GM12891 (cell line): ENCODE measurements around the gene CELSR1.

Source experiments
- DNase-seq: peaks from one replicate; pipeline ENCODE4 v3.0.0; 2011; ENCODE audit warnings: low spot score; ENCODE audit not compliant: insufficient read length
- FAIRE-seq: peaks from 2 replicates; lab custom pipeline; 2011; peaks lifted over from hg19 to GRCh38; lab: Jason Lieb, UNC
- PAX5 ChIP-seq: IDR thresholded peaks from 2 replicates; pipeline ENCODE4 v1.6.1; 2011; ENCODE audit warnings: low read length, moderate library complexity, mild to moderate bottlenecking; ENCODE audit not compliant: insufficient read depth, severe bottlenecking
- POLR2A ChIP-seq: IDR thresholded peaks from 2 replicates; pipeline ENCODE4 v1.6.1; 2011; ENCODE audit warnings: low read depth, low read length, control low read depth
- POLR2AphosphoS5 ChIP-seq: IDR thresholded peaks from 2 replicates; pipeline ENCODE4 v1.6.1; 2011; ENCODE audit warnings: low read depth, low read length, control low read depth
- POU2F2 ChIP-seq: IDR thresholded peaks from 2 replicates; pipeline ENCODE4 v1.6.1; 2011; ENCODE audit warnings: low read depth, mild to moderate bottlenecking, control low read depth, low read length, moderate library complexity
- SPI1 ChIP-seq: IDR thresholded peaks from 2 replicates; pipeline ENCODE4 v1.6.1; 2011; ENCODE audit warnings: low read depth, low read length, control low read depth
- TAF1 ChIP-seq: IDR thresholded peaks from 2 replicates; pipeline ENCODE4 v1.6.1; 2011; ENCODE audit warnings: low read depth, low read length, control low read depth

CELSR1 gene

GRCh38 chr22:46386312-46386711, 151.1 kb downstream of the CELSR1 start:
- FAIRE-seq (no peak), DNase-seq (no peak)
- TF ChIP-seq POLR2AphosphoS5 (no peak), POLR2A (no peak), POU2F2 (no peak)

- TF ChIP-seq POLR2AphosphoS5, result no peak
- TF ChIP-seq POU2F2, result no peak
- no peak for TF ChIP-seq POLR2A
- no peak for TF ChIP-seq PAX5
- TF ChIP-seq TAF1, result no peak
- TF ChIP-seq SPI1, result no peak
- FAIRE-seq (no peak), DNase-seq (no peak)
These were observed 154.9 kb downstream of the CELSR1 start for GRCh38 chr22:46382524-46382923.

DNA sequence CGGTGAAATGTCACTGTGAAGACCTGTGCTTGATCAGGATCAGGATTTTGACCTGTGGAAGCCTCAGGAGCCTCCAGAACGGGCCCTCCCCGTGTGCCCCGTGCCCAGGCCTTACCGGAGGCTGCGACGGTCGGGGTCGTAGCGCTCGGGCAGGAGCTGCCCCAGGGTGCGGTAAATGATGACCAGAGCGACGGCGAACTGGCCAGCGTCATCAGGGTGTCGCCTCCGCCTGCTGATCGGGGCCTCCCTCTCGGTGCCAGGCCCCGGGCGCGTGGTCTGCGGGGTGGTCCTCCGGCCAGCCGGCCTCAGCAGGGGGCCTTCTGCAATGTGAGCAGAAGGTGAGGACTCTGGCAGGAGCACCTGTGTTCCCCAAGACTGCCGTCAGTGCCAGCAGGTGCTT, 155.7 kb downstream of the CELSR1 start:
- DNase-seq (no peak), FAIRE-seq (no peak)
- no peak for TF ChIP-seq POLR2A
- no peak for TF ChIP-seq POU2F2
- no peak for TF ChIP-seq PAX5
- TF ChIP-seq TAF1, result no peak
- no peak for TF ChIP-seq POLR2AphosphoS5
- no peak for TF ChIP-seq SPI1

DNA sequence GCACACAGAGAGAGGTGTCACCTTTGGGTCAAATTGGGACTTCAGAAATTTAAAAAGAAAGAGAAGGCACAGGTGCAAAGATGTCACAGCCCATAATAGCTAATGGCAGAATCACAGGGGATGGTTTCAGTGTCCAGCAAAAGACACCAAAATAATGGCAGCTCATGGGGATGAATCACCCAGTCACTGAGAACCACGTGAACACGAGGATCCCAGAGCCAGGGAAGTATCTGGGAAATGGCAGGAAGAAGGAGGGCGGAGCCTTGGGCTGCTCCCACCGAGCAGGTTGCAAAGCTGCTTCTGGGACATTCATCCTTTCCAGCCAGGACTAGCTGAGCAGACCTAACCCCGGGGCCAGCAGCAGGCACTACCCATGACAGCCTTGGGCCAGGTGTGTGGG, 156.3 kb downstream of the CELSR1 start:
- DNase-seq, result no peak
- FAIRE-seq, result no peak
- TF ChIP-seq SPI1 (no peak), POU2F2 (no peak), TAF1 (no peak), PAX5 (no peak), POLR2AphosphoS5 (no peak), POLR2A (no peak)

- FAIRE-seq (no peak), DNase-seq (no peak)
- TF ChIP-seq POU2F2 (no peak), SPI1 (no peak), PAX5 (no peak), TAF1 (no peak), POLR2A (no peak), POLR2AphosphoS5 (no peak)
These were observed 156.8 kb downstream of the CELSR1 start for GRCh38 chr22:46380581-46380980.

DNA sequence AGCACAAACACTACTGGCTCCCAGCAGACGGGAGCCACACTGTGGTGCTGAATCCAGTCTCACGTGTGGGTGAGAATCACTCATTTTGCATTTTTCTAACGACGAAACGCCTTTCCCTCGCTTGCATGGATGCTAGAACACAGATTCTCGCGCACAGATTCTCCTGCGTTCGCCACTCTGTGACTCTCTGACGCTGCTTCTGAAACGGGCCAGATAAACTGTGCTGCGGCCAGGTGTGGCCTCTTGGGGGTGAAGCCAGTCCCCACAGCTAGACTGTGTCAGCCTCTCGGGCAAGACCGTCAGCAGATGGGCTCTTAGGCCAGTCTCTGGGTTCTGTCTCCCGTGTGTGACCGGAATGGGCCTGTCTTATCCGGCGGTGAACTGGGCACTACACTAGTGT, 157.4 kb downstream of the CELSR1 start:
- DNase-seq (no peak), FAIRE-seq (no peak)
- TF ChIP-seq SPI1 (no peak), POLR2A (no peak), POU2F2 (no peak), POLR2AphosphoS5 (no peak), PAX5 (no peak), TAF1 (no peak)

- DNase-seq (no peak), FAIRE-seq (no peak)
- TF ChIP-seq POLR2A (no peak), SPI1 (no peak), PAX5 (no peak), POU2F2 (no peak), POLR2AphosphoS5 (no peak), TAF1 (no peak)
These were observed 158.1 kb downstream of the CELSR1 start for GRCh38 chr22:46379066-46379930.

DNA sequence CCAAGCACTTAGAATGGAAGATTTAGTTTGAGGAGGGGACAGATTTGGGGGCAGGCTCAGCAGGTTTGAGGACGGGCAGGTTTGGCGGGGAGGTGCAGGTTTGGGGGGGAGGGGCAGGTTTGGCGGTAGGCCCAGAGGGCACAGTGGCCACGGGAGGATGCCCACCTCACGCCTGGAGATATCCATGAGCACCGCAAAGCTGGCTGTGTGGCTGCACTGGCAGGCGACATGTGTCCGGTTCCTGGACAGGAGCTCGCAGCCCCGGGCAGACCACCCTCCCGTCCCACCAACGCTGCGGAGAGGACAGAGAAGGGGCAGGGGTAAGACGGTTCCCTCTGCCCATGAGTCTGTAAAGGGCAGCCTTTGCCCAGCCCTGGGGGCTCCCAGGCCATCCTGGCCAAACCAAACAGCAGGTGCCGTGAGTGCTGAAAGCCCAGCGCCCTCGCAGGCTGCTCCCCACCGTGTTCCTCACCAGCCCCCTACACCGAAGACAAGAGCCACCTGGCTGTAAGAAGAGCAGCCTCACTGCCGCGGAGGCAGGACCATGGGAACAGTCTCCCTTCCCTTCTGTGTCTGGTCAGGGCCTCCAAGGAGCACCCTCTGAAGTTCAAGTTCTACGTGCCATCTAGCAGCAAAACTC, 158.9 kb downstream of the CELSR1 start:
- FAIRE-seq (no peak), DNase-seq (no peak)
- no peak for TF ChIP-seq SPI1
- TF ChIP-seq TAF1, result no peak
- TF ChIP-seq POLR2A, result no peak
- no peak for TF ChIP-seq PAX5

DNA sequence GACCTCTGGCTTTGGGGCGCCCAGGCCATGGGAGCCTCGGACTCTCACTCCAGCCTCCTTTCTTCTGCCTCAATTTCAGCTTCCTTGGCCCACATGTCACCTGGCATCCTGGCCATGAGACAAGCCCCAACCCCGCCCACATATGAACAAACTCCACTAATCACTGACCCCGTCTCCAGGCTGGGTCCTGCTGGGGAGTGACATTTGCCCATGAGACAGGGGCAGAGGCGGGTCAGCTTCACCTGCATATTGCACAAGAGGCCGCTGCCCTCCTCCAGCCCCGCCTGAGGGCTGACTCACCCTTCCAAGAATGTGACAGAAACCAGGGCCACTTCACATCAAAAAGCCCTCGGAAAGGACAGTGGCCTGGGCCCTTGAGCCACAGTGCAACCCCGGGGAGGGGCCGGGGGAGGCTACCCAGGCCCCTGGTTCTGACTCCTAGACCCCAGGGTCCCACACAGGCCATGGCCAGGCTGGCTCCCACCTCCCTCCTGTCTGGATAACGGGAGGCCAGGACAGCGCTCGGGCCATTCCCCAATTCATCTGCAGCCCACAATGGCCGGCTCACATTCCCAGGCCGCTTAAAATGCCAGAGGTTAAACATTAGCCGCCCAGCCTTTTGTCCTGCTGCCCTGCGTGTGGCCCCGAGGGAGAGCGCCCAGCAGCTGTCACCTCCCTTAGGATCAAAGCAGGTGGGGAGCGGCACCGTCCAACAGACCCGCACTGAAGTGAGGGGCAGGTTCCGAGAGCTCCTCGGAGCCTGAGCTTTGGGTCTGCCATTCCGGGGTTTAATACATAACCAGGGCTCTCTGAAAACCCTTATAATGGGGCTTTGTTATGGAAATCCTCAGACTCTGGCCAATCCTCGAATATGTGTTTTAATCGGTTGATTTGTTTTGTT, 159.6 kb downstream of the CELSR1 start:
- DNase-seq (no peak), FAIRE-seq (no peak)
- TF ChIP-seq PAX5, result no peak
- no peak for TF ChIP-seq POLR2A
- TF ChIP-seq POLR2AphosphoS5, result no peak
